Measurements from ENCODE around the gene PDZD2.

GRCh38 chr5:32138839-32139493, 500.0 kb downstream of the PDZD2 start:
- TF ChIP-seq, protein P1, sequence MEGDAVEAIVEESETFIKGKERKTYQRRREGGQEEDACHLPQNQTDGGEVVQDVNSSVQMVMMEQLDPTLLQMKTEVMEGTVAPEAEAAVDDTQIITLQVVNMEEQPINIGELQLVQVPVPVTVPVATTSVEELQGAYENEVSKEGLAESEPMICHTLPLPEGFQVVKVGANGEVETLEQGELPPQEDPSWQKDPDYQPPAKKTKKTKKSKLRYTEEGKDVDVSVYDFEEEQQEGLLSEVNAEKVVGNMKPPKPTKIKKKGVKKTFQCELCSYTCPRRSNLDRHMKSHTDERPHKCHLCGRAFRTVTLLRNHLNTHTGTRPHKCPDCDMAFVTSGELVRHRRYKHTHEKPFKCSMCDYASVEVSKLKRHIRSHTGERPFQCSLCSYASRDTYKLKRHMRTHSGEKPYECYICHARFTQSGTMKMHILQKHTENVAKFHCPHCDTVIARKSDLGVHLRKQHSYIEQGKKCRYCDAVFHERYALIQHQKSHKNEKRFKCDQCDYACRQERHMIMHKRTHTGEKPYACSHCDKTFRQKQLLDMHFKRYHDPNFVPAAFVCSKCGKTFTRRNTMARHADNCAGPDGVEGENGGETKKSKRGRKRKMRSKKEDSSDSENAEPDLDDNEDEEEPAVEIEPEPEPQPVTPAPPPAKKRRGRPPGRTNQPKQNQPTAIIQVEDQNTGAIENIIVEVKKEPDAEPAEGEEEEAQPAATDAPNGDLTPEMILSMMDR (IDR thresholded peaks at IDR 0.05) = no peak
- no peak for TF ChIP-seq POLR2A (IDR thresholded peaks at IDR 0.05)
